IMR-90 (cell line): Measurements from ENCODE around the gene PRKN.

Experiments
- CEBPB ChIP-seq: IDR thresholded peaks from 2 replicates; pipeline ENCODE4 v1.6.1; 2012; ENCODE audit warnings: low read depth, low read length, improper control_type of control experiment
- FOS ChIP-seq: fragments of 150-350 bp; IDR thresholded peaks from 2 replicates; pipeline ENCODE4 v1.6.1; 2016; ENCODE audit warnings: low read depth, low read length
- MAZ ChIP-seq: IDR thresholded peaks from 2 replicates; pipeline ENCODE4 v1.6.1; 2012; ENCODE audit warnings: low read depth, mild to moderate bottlenecking, low read length, improper control_type of control experiment, moderate library complexity, borderline replicate concordance
- POLR2A ChIP-seq: IDR thresholded peaks from 2 replicates; pipeline ENCODE4 v1.6.1; 2012; ENCODE audit warnings: mild to moderate bottlenecking, low read depth, low read length
- RAD21 ChIP-seq: IDR thresholded peaks from 2 replicates; pipeline ENCODE4 v1.6.1; 2012; ENCODE audit warnings: low read length, improper control_type of control experiment
- RCOR1 ChIP-seq: IDR thresholded peaks from 2 replicates; pipeline ENCODE4 v1.6.1; 2012; ENCODE audit warnings: mild to moderate bottlenecking, low read length, improper control_type of control experiment; ENCODE audit not compliant: insufficient replicate concordance
- TF ChIP-seq, protein P1 (sequence below): conservative IDR thresholded peaks from 2 replicates; pipeline ENCODE4 v1.5.1; 2012; ENCODE audit warnings: mild to moderate bottlenecking, low read depth, low read length, improper control_type of control experiment
- TF ChIP-seq, protein P2 (sequence below): fragments of 150-350 bp; IDR thresholded peaks from 2 replicates; pipeline ENCODE4 v1.6.1; 2016; ENCODE audit warnings: low read depth, mild to moderate bottlenecking, low read length, moderate library complexity, borderline replicate concordance

DNA sequence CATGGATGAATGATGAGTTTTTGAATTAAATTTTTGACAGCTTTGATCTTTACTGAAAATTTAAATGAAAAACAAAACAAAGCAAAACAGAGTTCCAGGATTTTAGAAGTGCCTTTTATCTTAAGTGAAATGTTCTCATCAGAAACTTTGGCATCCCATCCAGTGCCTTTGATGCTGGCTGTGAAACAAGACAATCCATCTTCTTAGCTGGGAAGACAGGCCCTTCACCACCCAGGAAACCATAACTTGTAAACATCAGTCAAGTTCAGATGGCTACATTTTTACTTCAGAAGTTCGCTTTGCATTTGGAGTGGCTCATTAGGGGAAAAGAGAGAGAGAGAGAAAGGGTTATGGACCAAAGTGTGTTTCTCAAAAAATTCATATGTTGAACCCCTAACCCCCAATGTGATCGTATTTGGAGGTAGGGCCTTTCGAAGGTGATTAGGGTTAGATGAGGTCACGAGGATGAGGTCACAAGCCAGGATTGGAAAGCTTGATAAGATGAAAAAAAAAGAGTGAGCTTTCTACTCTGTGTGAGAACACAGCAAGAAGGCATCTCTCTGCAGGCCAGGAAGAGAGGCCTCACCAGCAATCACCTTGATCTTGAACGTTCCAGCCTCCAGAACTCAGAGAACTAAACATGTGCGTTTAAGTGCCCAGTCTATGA lies 366.5 kb downstream of the PRKN start:
- TF ChIP-seq, protein P1, sequence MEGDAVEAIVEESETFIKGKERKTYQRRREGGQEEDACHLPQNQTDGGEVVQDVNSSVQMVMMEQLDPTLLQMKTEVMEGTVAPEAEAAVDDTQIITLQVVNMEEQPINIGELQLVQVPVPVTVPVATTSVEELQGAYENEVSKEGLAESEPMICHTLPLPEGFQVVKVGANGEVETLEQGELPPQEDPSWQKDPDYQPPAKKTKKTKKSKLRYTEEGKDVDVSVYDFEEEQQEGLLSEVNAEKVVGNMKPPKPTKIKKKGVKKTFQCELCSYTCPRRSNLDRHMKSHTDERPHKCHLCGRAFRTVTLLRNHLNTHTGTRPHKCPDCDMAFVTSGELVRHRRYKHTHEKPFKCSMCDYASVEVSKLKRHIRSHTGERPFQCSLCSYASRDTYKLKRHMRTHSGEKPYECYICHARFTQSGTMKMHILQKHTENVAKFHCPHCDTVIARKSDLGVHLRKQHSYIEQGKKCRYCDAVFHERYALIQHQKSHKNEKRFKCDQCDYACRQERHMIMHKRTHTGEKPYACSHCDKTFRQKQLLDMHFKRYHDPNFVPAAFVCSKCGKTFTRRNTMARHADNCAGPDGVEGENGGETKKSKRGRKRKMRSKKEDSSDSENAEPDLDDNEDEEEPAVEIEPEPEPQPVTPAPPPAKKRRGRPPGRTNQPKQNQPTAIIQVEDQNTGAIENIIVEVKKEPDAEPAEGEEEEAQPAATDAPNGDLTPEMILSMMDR, result no peak
- TF ChIP-seq, protein P2, sequence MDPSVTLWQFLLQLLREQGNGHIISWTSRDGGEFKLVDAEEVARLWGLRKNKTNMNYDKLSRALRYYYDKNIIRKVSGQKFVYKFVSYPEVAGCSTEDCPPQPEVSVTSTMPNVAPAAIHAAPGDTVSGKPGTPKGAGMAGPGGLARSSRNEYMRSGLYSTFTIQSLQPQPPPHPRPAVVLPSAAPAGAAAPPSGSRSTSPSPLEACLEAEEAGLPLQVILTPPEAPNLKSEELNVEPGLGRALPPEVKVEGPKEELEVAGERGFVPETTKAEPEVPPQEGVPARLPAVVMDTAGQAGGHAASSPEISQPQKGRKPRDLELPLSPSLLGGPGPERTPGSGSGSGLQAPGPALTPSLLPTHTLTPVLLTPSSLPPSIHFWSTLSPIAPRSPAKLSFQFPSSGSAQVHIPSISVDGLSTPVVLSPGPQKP, result no peak
- TF ChIP-seq RAD21, result no peak
- TF ChIP-seq MAZ, result no peak
- no peak for TF ChIP-seq FOS
- TF ChIP-seq POLR2A, result no peak
- no peak for TF ChIP-seq RCOR1
- TF ChIP-seq CEBPB, result no peak
